ENCODE measurements around the gene THADA. TPM values are rescaled to one million over a fixed set of nuclear protein-coding genes. Genes with fewer than 3 reads are reported as not detected.
A peak's percentile ranks its signal among the peaks of the same experiment; 100 is the strongest.

The THADA gene
- total RNA-seq, 4 donors from 2014 or later, result 49.9 to 90.2 (median 65.2) TPM

- TF ChIP-seq, protein P1, sequence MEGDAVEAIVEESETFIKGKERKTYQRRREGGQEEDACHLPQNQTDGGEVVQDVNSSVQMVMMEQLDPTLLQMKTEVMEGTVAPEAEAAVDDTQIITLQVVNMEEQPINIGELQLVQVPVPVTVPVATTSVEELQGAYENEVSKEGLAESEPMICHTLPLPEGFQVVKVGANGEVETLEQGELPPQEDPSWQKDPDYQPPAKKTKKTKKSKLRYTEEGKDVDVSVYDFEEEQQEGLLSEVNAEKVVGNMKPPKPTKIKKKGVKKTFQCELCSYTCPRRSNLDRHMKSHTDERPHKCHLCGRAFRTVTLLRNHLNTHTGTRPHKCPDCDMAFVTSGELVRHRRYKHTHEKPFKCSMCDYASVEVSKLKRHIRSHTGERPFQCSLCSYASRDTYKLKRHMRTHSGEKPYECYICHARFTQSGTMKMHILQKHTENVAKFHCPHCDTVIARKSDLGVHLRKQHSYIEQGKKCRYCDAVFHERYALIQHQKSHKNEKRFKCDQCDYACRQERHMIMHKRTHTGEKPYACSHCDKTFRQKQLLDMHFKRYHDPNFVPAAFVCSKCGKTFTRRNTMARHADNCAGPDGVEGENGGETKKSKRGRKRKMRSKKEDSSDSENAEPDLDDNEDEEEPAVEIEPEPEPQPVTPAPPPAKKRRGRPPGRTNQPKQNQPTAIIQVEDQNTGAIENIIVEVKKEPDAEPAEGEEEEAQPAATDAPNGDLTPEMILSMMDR (IDR thresholded peaks at IDR 0.05), result no peak
- TF ChIP-seq POLR2A (IDR thresholded peaks at IDR 0.05), result no peak
- Histone ChIP-seq H3K27me3 (no peaks in the 10 kb centered on the region), H3K27ac (peak overlapping the region in 1 of 3 donors; percentile 2), H3K4me1 (peaks cover 58 to 67% of the 10 kb centered on the region in 2 donors), H3K36me3 (no peaks in the 10 kb centered on the region), H3K4me3 (replicated peaks in 1 of 3) (no peak overlapping the region), H3K9me3 (no peaks in the 10 kb centered on the region)
- DNase-seq, result no peak
- intact Hi-C loops (cut with DNase I), result no loop called here
- WGBS, 2 donors, result 40 to 49% methylated on average over 2 of the region's 2 CpGs
These were observed 187.3 kb downstream of the THADA start for GRCh38 chr2:43408407-43409160.

- WGBS, 2 donors, result 95% methylated on average over 2 of the region's 2 CpGs
- no peak for TF ChIP-seq POLR2A (IDR thresholded peaks at IDR 0.05)
- TF ChIP-seq, protein P1 (IDR thresholded peaks at IDR 0.05), result no peak
- DNase-seq, result no peak
- H3K4me3 ChIP-seq (replicated peaks in 1 of 3), result no peak overlapping the region
- H3K27ac ChIP-seq, result peak overlapping the region in 1 of 3 donors; percentile 2
- no peaks in the 10 kb centered on the region for H3K36me3 ChIP-seq
- H3K4me1 ChIP-seq, result peaks cover 57 to 62% of the 10 kb centered on the region in 2 donors
- no peaks in the 10 kb centered on the region for H3K9me3 ChIP-seq
- intact Hi-C loops (cut with DNase I), result no loop called here
- no peaks in the 10 kb centered on the region for H3K27me3 ChIP-seq
These were observed 187.9 kb downstream of the THADA start for GRCh38 chr2:43407935-43408334.

DNA sequence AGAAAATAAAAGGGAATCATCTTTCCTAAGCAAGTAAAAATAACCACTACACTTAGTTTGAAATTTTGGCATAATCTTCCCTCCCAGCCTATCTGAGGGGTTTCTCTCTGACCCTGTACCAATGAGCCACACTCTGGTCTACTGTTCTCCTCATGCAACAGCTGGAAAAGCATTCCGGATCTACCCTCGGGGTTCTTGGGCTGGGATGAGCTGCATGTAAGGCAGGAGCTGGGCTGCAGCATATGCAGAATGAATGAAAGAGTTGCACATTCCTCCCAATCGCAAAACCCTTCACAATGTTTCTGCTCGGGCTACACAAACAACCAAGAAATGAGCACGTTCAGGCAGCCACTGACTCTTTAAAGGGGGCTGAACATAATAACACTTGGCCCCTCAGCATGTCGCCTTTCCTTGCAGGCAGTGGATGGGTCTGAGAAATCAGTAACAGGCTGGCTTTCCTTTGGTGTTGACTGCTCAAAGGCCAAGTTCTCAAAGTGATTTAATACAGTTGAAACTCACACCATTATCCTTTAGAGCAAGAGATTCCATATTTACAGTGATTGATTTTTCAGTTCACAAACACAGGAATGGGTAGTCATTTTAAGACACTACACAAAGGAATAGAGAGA, 189.1 kb downstream of the THADA start:
- whole genome bisulfite sequencing, 2 donors, result 41 to 55% methylated on average over 6 of the region's 6 CpGs
- Histone ChIP-seq H3K4me3 (replicated peaks in 1 of 3) (no peak overlapping the region), H3K4me1 (peaks cover 59 to 60% of the 10 kb centered on the region in 2 donors), H3K27me3 (no peaks in the 10 kb centered on the region), H3K9me3 (no peaks in the 10 kb centered on the region), H3K36me3 (no peaks in the 10 kb centered on the region), H3K27ac (peak overlapping the region in 1 of 3 donors; percentile 27)
- TF ChIP-seq, protein P1 (IDR thresholded peaks at IDR 0.05), result no peak
- no peak for TF ChIP-seq POLR2A (IDR thresholded peaks at IDR 0.05)
- no peak for DNase-seq
- intact Hi-C loops (cut with DNase I), result no loop called here

DNA sequence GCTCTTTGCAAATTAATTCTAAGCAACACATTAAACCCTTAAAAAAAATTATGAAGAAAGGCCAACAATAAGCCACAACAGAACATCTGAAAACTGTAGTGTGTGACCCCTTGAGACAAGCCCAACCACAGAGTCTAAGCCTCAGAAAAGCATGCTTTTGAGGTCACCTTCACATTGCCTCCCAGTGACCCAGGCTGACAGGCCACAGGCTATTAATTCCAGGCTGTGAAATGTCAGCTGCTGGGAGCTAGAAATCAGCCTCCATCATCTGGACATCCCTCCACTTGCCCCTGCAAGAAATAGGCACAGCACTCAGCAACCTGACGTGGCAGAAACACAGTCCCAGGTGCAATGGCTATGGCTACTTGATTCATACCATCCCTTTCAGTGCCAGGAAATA, 190.0 kb downstream of the THADA start:
- peaks cover 59 to 61% of the 10 kb centered on the region in 2 donors for H3K4me1 ChIP-seq
- TF ChIP-seq, protein P1 (IDR thresholded peaks at IDR 0.05), result no peak
- TF ChIP-seq POLR2A (IDR thresholded peaks at IDR 0.05), result no peak
- intact Hi-C loops (cut with DNase I), result no loop called here
- no peak overlapping the region for H3K4me3 ChIP-seq (replicated peaks in 1 of 3)
- DNase-seq, result no peak
- WGBS, 2 donors, result 90 to 93% methylated on average over 1 of the region's 1 CpG
- no peaks in the 10 kb centered on the region for H3K9me3 ChIP-seq
- H3K27me3 ChIP-seq, result no peaks in the 10 kb centered on the region
- no peaks in the 10 kb centered on the region for H3K36me3 ChIP-seq
- H3K27ac ChIP-seq, result peak overlapping the region in 2 of 3 donors; percentile 27 to 33

DNA sequence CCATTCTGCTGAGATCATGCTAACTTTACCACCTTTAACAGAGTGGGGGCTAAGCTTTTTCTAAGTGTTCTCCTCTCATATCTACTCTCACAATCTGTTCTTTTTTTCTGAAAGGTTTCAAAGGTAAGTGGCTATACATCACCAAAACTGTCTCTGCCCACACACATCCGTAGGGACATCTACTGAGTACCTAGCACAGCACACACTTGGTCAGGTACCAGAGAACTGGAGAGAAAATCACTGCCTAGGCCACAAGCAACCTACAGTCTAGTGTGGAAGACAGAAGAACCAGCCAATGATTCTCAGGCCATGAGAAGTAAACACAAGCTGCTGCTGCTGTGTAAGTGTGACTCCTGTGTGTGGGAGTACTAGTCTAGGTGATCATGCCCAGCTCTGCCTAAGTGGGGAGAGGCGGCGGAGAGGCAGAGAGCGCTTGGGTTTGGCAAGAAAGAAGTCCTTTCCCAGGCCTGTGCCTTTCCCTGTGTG, 193.3 kb downstream of the THADA start:
- WGBS, 2 donors, result 86 to 93% methylated on average over 4 of the region's 4 CpGs
- TF ChIP-seq, protein P1 (IDR thresholded peaks at IDR 0.05), result no peak
- no peak for TF ChIP-seq POLR2A (IDR thresholded peaks at IDR 0.05)
- Histone ChIP-seq H3K27me3 (no peaks in the 10 kb centered on the region), H3K9me3 (no peaks in the 10 kb centered on the region), H3K4me1 (peaks cover 60 to 66% of the 10 kb centered on the region in 2 donors), H3K36me3 (no peaks in the 10 kb centered on the region), H3K27ac (peak overlapping the region; percentile 21 to 56 (median 32)), H3K4me3 (replicated peaks in 1 of 3) (no peak overlapping the region)
- DNase-seq, result peak; percentile 54 to 57
- intact Hi-C loops (cut with DNase I), result no loop called here

Data from thyroid gland (tissue), 4 donors.